OCI-LY7 (cell line): Measurements from ENCODE around the gene ABCG4. TPM values are rescaled to one million over a fixed set of nuclear protein-coding genes. Genes with fewer than 3 reads are reported as not detected.
A peak's percentile ranks its signal among the peaks of the same experiment; 100 is the strongest.

Source experiments
- BruUV-seq: library from RNA; stranded (reverse); fragments of 400-500 nt; replicated peaks from 2 replicates; lab custom pipeline; 2021; lab: Mats Ljungman, UMichigan
- CTCF ChIA-PET: fragments of 300-600 bp; sonication (Branson Sonifier 250); formaldehyde crosslinking; loops from one replicate; lab custom pipeline; 2022; ENCODE audit warnings: antibody characterized with exemption; ENCODE audit not compliant: unreplicated experiment; lab: Charles Lee
- POLR2A ChIA-PET: fragments of 300-600 bp; sonication (Branson Sonifier 250); formaldehyde crosslinking; loops from one replicate; lab custom pipeline; 2022; ENCODE audit warnings: antibody characterized with exemption; lab: Charles Lee
- DNase-seq: peaks from one replicate; pipeline ENCODE4 v3.0.0-alpha.2; 2015; ENCODE audit warnings: low spot score
- H2AFZ ChIP-seq: fragments of 200-600 bp; sonication (generic), shearing (Covaris generic); 2 replicates; pipeline ENCODE4 v1.6.1; 2014; ENCODE audit warnings: mild to moderate bottlenecking, antibody characterized with exemption, low read length, moderate library complexity
- H3K27ac ChIP-seq: fragments of 200-600 bp; sonication (generic); 2 replicates; pipeline ENCODE4 v1.5.1; 2014; ENCODE audit warnings: mixed run types, low read depth, mild to moderate bottlenecking, moderate library complexity, low read length, inconsistent platforms; ENCODE audit not compliant: poor library complexity, severe bottlenecking
- H3K36me3 ChIP-seq: fragments of 200-600 bp; sonication (generic); 2 replicates; pipeline ENCODE4 v1.6.1; 2014; ENCODE audit warnings: mild to moderate bottlenecking, antibody characterized with exemption, low read length, moderate library complexity, mixed read lengths; ENCODE audit not compliant: insufficient read depth
- H3K4me1 ChIP-seq: fragments of 200-600 bp; sonication (generic); 2 replicates; pipeline ENCODE4 v1.5.1; 2014; ENCODE audit warnings: mild to moderate bottlenecking, low read length; ENCODE audit not compliant: insufficient read depth, poor library complexity, severe bottlenecking
- H3K4me2 ChIP-seq: fragments of 200-600 bp; sonication (generic); 2 replicates; pipeline ENCODE4 v1.6.1; 2014; ENCODE audit warnings: mild to moderate bottlenecking, low read length
- H3K4me3 ChIP-seq: fragments of 200-600 bp; sonication (generic); 2 replicates; pipeline ENCODE4 v1.5.1; 2014; ENCODE audit warnings: mild to moderate bottlenecking, low read depth, low read length; ENCODE audit not compliant: poor library complexity, severe bottlenecking
- H3K79me2 ChIP-seq: fragments of 200-600 bp; sonication (generic); 2 replicates; pipeline ENCODE4 v1.6.1; 2016; ENCODE audit warnings: low read depth, mild to moderate bottlenecking, low read length, moderate library complexity, mixed read lengths; ENCODE audit not compliant: insufficient read depth
- H3K9me2 ChIP-seq: fragments of 200-600 bp; sonication (generic); 2 replicates; pipeline ENCODE4 v1.6.1; 2016; ENCODE audit warnings: mild to moderate bottlenecking, low read length, mixed read lengths; ENCODE audit not compliant: insufficient read depth
- H3K9me3 ChIP-seq: fragments of 200-600 bp; sonication (generic); 2 replicates; pipeline ENCODE4 v1.6.1; 2014; ENCODE audit warnings: mild to moderate bottlenecking, mixed run types, low read length, mixed read lengths
- H4K20me1 ChIP-seq: fragments of 200-600 bp; sonication (generic); 2 replicates; pipeline ENCODE4 v1.6.1; 2014; ENCODE audit warnings: mild to moderate bottlenecking, antibody characterized with exemption, low read length, moderate library complexity, mixed read lengths; ENCODE audit not compliant: insufficient read depth
- CTCF ChIP-seq: fragments of 200-600 bp; sonication (generic); conservative IDR thresholded peaks from 2 replicates; pipeline ENCODE4 v1.5.1; 2014; ENCODE audit warnings: mild to moderate bottlenecking, antibody characterized with exemption, low read length, moderate library complexity, mixed read lengths
- EZH2phosphoT487 ChIP-seq: fragments of 200-600 bp; sonication (generic); IDR thresholded peaks from 2 replicates; pipeline ENCODE4 v1.6.1; 2018; ENCODE audit warnings: low read depth, borderline replicate concordance, mild to moderate bottlenecking, mixed run types, antibody characterized with exemption, low read length, moderate library complexity, mixed read lengths
- intact Hi-C: fragments of 100-400 bp; cut with micrococcal nuclease; formaldehyde crosslinking; loops from one replicate; pipeline ENCODE4 v1.10.0; 2022; ENCODE audit not compliant: unreplicated experiment
- total RNA-seq, 2 experiments: library from RNA; depleted of rRNA in 1 of 2; stranded (reverse); fragments of >200 nt in 1 of 2; shearing (Covaris generic) in 1 of 2; gene quantifications; 2 replicates each; pipeline ENCODE4 v1.2.3, GENCODE V29; 2014 to 2022

The ABCG4 gene
- total RNA-seq, 2 experiments from 2014 or later, result not detected

GRCh38 chr11:119106564-119107537 lies 42.0 kb upstream of the ABCG4 start, which contains the start of gene C2CD2L:
Gene C2CD2L (plus strand): TSS chr11:119107344. CDS start chr11:119107742, 398 bp downstream.
- intact Hi-C loops, result no loop called here
- H3K9me3 ChIP-seq, result no peaks in the 10 kb centered on the region

GRCh38 chr11:119107538-119108145 lies 41.2 kb upstream of the ABCG4 start:
- Histone ChIP-seq H3K4me1 (peaks cover 31% of the 10 kb centered on the region), H3K9me2 (no peaks in the 10 kb centered on the region), H3K4me3 (peak overlapping the region; percentile 93), H3K36me3 (peaks cover 7% of the 10 kb centered on the region; the same call in 1 of the 2 replicates), H4K20me1 (no peaks in the 10 kb centered on the region), H3K79me2 (peaks cover 6% of the 10 kb centered on the region; the same call in 1 of the 2 replicates), H3K4me2 (peak overlapping the region; percentile 99), H2AFZ (peak overlapping the region; percentile 11), H3K27ac (peak overlapping the region; percentile 41), H3K9me3 (no peaks in the 10 kb centered on the region)
- intact Hi-C loops, result loop anchor here (1.0 kb wide), 1 partner anchor 14 kb away; the partner anchor contains the start of gene HINFP
- ChIA-PET POLR2A (interaction anchor here (0.6 to 4.0 kb wide), 11 partner anchors 8 to 254 kb away, joined by 3 to 41 read pairs (median 3); partner anchors contain the start of genes HINFP and HMBS), CTCF (interaction anchor here (1.0 kb wide), 1 partner anchor 76 kb away, joined by 3 read pairs; no protein-coding TSS in a partner anchor)
- BruUV-seq, result no TSS peak
- TF ChIP-seq EZH2phosphoT487, result no peak
- no peak for TF ChIP-seq CTCF
- DNase-seq, result peak; percentile 45

More at GRCh38 chr11:119106564-119107537, 42.0 kb upstream of the ABCG4 start, which contains the start of gene C2CD2L:
- Histone ChIP-seq H3K9me2 (no peaks in the 10 kb centered on the region), H3K27ac (peak within 1 kb of the TSS; percentile 52), H2AFZ (peak within 1 kb of the TSS; percentile 79), H3K4me3 (peak within 1 kb of the TSS; percentile 93), H3K79me2 (peaks cover 6% of the 10 kb centered on the region; the same call in 1 of the 2 replicates), H4K20me1 (no peaks in the 10 kb centered on the region), H3K36me3 (peaks cover 7% of the 10 kb centered on the region; the same call in 1 of the 2 replicates), H3K4me2 (peak within 1 kb of the TSS; percentile 99), H3K4me1 (peaks cover 31% of the 10 kb centered on the region)
- TSS peak; percentile 71 for BruUV-seq
- TF ChIP-seq CTCF, result no peak
- no peak for TF ChIP-seq EZH2phosphoT487
- DNase-seq, result peak; percentile 92
- ChIA-PET POLR2A (interaction anchor here (0.6 to 4.0 kb wide), 17 partner anchors 9 to 255 kb away, joined by 3 to 41 read pairs (median 3); partner anchors contain the start of genes HINFP and HMBS), CTCF (interaction anchor here (0.5 to 1.0 kb wide), 6 partner anchors 9 to 254 kb away, joined by 3 to 5 read pairs (median 3); no protein-coding TSS in a partner anchor)
